ENCODE data around the gene UBE3D. TPM values are rescaled to one million over a fixed set of nuclear protein-coding genes. Genes with fewer than 3 reads are reported as not detected.

The UBE3D gene
- total and polyA plus RNA-seq, 2 donors (not counting 1 experiment from before 2014, with no cell fraction given) = 3.3 to 11.5 TPM

- H3K9me3 Mint-ChIP-seq (ENCODE audit: insufficient read depth) = no peaks in the 10 kb centered on the region
- peaks cover 52% of the 10 kb centered on the region for H3K4me1 Mint-ChIP-seq
- ChIA-PET CTCF (interaction anchor here (0.7 to 7.6 kb wide), 40 partner anchors 8 to 1160 kb away, joined by 3 to 103 read pairs (median 4); partner anchors contain the start of genes CEP162, CYB5R4, PGM3 and PRSS35), POLR2A (no interaction called here)
- Histone ChIP-seq H3K4me2 (replicated peaks; ENCODE audit: low read depth, low read length, poor library complexity, severe bottlenecking) (peak within 1 kb of the TSS; percentile 85), H3K27ac (ENCODE audit: low read length in 2 of 2) (peak within 1 kb of the TSS; percentile 89 to 94), H3K4me3 (ENCODE audit: control extremely low read depth in 1 of 5, extremely low read depth in 1 of 5, insufficient read depth in 1 of 5, low read depth in 2 of 5, low read length in 4 of 5) (peak within 1 kb of the TSS; percentile 32 to 91 (median 83)), H3K27me3 (replicated peaks in 1 of 4; ENCODE audit: control extremely low read depth in 1 of 4, control insufficient read depth in 3 of 4, insufficient read depth in 4 of 4, low read length in 3 of 4) (no peaks in the 10 kb centered on the region), H3K9ac (ENCODE audit: low read length) (peak within 1 kb of the TSS; percentile 94), H4K20me1 (ENCODE audit: control insufficient read depth, insufficient read depth, low read length, poor library complexity, severe bottlenecking) (no peaks in the 10 kb centered on the region), H2AFZ (ENCODE audit: insufficient read depth, low read depth, low read length, poor library complexity, severe bottlenecking) (peak within 1 kb of the TSS; percentile 96), H3K4me1 (ENCODE audit: control insufficient read depth in 2 of 2, insufficient read depth in 2 of 2, low read length in 2 of 2) (peaks cover 35 to 41% of the 10 kb centered on the region in 2 donors), H3K36me3 (replicated peaks in 1 of 2; ENCODE audit: control extremely low read depth in 1 of 2, control insufficient read depth in 1 of 2, extremely low read depth in 1 of 2, insufficient read depth in 2 of 2, low read length in 1 of 2) (no peaks in the 10 kb centered on the region), H3K9me3 (ENCODE audit: control extremely low read depth in 1 of 3, control insufficient read depth in 2 of 3, insufficient read depth in 1 of 3, low read length in 2 of 3) (no peaks in the 10 kb centered on the region), H3K79me2 (ENCODE audit: control insufficient read depth, insufficient read depth, low read length) (peaks cover 58% of the 10 kb centered on the region)
- under 1% methylated on average over 70 of the region's 78 CpGs for WGBS (ENCODE audit: insufficient coverage)
- peak within 1 kb of the TSS; percentile 95 for H3K27ac Mint-ChIP-seq
- DNase-seq (peak; percentile 97), ATAC-seq (ENCODE audit: low read depth) (peak; percentile 78)
- no peaks in the 10 kb centered on the region for H3K27me3 Mint-ChIP-seq
- TF ChIP-seq EZH2 (IDR thresholded peaks at IDR 0.05; ENCODE audit: borderline replicate concordance, insufficient read depth, low read depth, low read length, poor library complexity, severe bottlenecking) = no peak
- TF ChIP-seq, protein P1, sequence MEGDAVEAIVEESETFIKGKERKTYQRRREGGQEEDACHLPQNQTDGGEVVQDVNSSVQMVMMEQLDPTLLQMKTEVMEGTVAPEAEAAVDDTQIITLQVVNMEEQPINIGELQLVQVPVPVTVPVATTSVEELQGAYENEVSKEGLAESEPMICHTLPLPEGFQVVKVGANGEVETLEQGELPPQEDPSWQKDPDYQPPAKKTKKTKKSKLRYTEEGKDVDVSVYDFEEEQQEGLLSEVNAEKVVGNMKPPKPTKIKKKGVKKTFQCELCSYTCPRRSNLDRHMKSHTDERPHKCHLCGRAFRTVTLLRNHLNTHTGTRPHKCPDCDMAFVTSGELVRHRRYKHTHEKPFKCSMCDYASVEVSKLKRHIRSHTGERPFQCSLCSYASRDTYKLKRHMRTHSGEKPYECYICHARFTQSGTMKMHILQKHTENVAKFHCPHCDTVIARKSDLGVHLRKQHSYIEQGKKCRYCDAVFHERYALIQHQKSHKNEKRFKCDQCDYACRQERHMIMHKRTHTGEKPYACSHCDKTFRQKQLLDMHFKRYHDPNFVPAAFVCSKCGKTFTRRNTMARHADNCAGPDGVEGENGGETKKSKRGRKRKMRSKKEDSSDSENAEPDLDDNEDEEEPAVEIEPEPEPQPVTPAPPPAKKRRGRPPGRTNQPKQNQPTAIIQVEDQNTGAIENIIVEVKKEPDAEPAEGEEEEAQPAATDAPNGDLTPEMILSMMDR (IDR thresholded peaks at IDR 0.05) = peak; percentile 97
- intact Hi-C loops (cut with micrococcal nuclease) = loop anchor here (1.0 to 5.0 kb wide), 4 partner anchors 55 to 820 kb away; partner anchors contain the start of genes IBTK, PGM3 and RWDD2A
- peak within 1 kb of the TSS; percentile 98 for H3K4me3 Mint-ChIP-seq
Observed at GRCh38 chr6:83067448-83068439, 2.1 kb upstream of the UBE3D start, which contains the start of gene DOP1A. DOP1A (plus strand) TSS chr6:83067671; CDS start chr6:83096978, 29,307 bp downstream.

Measured in B cell (primary cell).